ENCODE results near the gene APH1B. TPM values are rescaled to one million over a fixed set of nuclear protein-coding genes. Genes with fewer than 3 reads are reported as not detected.
A peak's percentile ranks its signal among the peaks of the same experiment; 100 is the strongest.

Gene APH1B
- total RNA-seq, 1 experiment from 2014 or later = 5.2 TPM

- no peak for DNase-seq (ENCODE audit: unreplicated experiment)
- Mint-ChIP-seq H3K27ac (ENCODE audit: low read depth, unreplicated experiment) (no peak overlapping the region), H3K4me3 (ENCODE audit: unreplicated experiment) (no peak overlapping the region), H3K36me3 (ENCODE audit: insufficient read depth, unreplicated experiment) (no peaks in the 10 kb centered on the region), H3K4me1 (ENCODE audit: insufficient read depth, unreplicated experiment) (peaks cover 24% of the 10 kb centered on the region), H3K9me3 (ENCODE audit: unreplicated experiment) (no peaks in the 10 kb centered on the region), H3K27me3 (ENCODE audit: insufficient read depth, unreplicated experiment) (no peaks in the 10 kb centered on the region)
- ChIA-PET POLR2A (interaction anchor here (3.7 kb wide), 1 partner anchor 8 kb away, joined by 21 read pairs; no protein-coding TSS in a partner anchor), CTCF (no interaction called here)
- BruUV-seq (replicated peaks) = no TSS peak
- TF ChIP-seq CTCF (IDR thresholded peaks at IDR 0.05; ENCODE audit: unreplicated experiment) = no peak
- intact Hi-C loops (cut with micrococcal nuclease) = no loop called here
These were observed 37.3 kb upstream of the APH1B start for GRCh38 chr15:63240109-63240508.

GRCh38 chr15:63241316-63241715 is 36.1 kb upstream of the APH1B start:
- peaks cover 24% of the 10 kb centered on the region for H3K4me1 Mint-ChIP-seq (ENCODE audit: insufficient read depth, unreplicated experiment)
- no peaks in the 10 kb centered on the region for H3K9me3 Mint-ChIP-seq (ENCODE audit: unreplicated experiment)
- peaks cover 1% of the 10 kb centered on the region for H3K36me3 Mint-ChIP-seq (ENCODE audit: insufficient read depth, unreplicated experiment)
- CTCF ChIA-PET = no interaction called here
- POLR2A ChIA-PET = no interaction called here
- H3K27ac Mint-ChIP-seq (ENCODE audit: low read depth, unreplicated experiment) = no peak overlapping the region
- no peak overlapping the region for H3K4me3 Mint-ChIP-seq (ENCODE audit: unreplicated experiment)
- intact Hi-C loops (cut with micrococcal nuclease) = no loop called here
- BruUV-seq (replicated peaks) = no TSS peak
- no peaks in the 10 kb centered on the region for H3K27me3 Mint-ChIP-seq (ENCODE audit: insufficient read depth, unreplicated experiment)
- no peak for TF ChIP-seq CTCF (IDR thresholded peaks at IDR 0.05; ENCODE audit: unreplicated experiment)
- DNase-seq (ENCODE audit: unreplicated experiment) = no peak

- peaks cover 28% of the 10 kb centered on the region for H3K4me1 Mint-ChIP-seq (ENCODE audit: insufficient read depth, unreplicated experiment)
- no peak overlapping the region for H3K4me3 Mint-ChIP-seq (ENCODE audit: unreplicated experiment)
- CTCF ChIA-PET = interaction anchor here (0.6 to 1.3 kb wide), 3 partner anchors 21 to 318 kb away, joined by 3 to 4 read pairs (median 3); no protein-coding TSS in a partner anchor
These were observed 34.3 kb upstream of the APH1B start for GRCh38 chr15:63243101-63243500.

GRCh38 chr15:63243776-63244175 is 33.6 kb upstream of the APH1B start:
- H3K36me3 Mint-ChIP-seq (ENCODE audit: insufficient read depth, unreplicated experiment) = peaks cover 10% of the 10 kb centered on the region
- POLR2A ChIA-PET = interaction anchor here (0.7 to 3.3 kb wide), 8 partner anchors 10 to 638 kb away, joined by 3 to 17 read pairs (median 4); partner anchors contain the start of gene RPS27L
- no peaks in the 10 kb centered on the region for H3K27me3 Mint-ChIP-seq (ENCODE audit: insufficient read depth, unreplicated experiment)
- CTCF ChIA-PET = interaction anchor here (0.6 kb wide), 1 partner anchor 118 kb away, joined by 4 read pairs; no protein-coding TSS in a partner anchor
- no peak for TF ChIP-seq CTCF (IDR thresholded peaks at IDR 0.05; ENCODE audit: unreplicated experiment)
- DNase-seq (ENCODE audit: unreplicated experiment) = no peak
- intact Hi-C loops (cut with micrococcal nuclease) = no loop called here
- peak overlapping the region; percentile 69 for H3K27ac Mint-ChIP-seq (ENCODE audit: low read depth, unreplicated experiment)
- H3K4me1 Mint-ChIP-seq (ENCODE audit: insufficient read depth, unreplicated experiment) = peaks cover 28% of the 10 kb centered on the region
- BruUV-seq (replicated peaks) = no TSS peak
- H3K4me3 Mint-ChIP-seq (ENCODE audit: unreplicated experiment) = no peak overlapping the region
- H3K9me3 Mint-ChIP-seq (ENCODE audit: unreplicated experiment) = no peaks in the 10 kb centered on the region

More at GRCh38 chr15:63243101-63243500, 34.3 kb upstream of the APH1B start:
- DNase-seq (ENCODE audit: unreplicated experiment) = no peak
- H3K36me3 Mint-ChIP-seq (ENCODE audit: insufficient read depth, unreplicated experiment) = peaks cover 10% of the 10 kb centered on the region
- POLR2A ChIA-PET = interaction anchor here (0.6 to 3.3 kb wide), 4 partner anchors 9 to 86 kb away, joined by 3 to 17 read pairs (median 4); partner anchors contain the start of gene RPS27L
- no TSS peak for BruUV-seq (replicated peaks)
- H3K27ac Mint-ChIP-seq (ENCODE audit: low read depth, unreplicated experiment) = no peak overlapping the region
- H3K27me3 Mint-ChIP-seq (ENCODE audit: insufficient read depth, unreplicated experiment) = no peaks in the 10 kb centered on the region
- TF ChIP-seq CTCF (IDR thresholded peaks at IDR 0.05; ENCODE audit: unreplicated experiment) = no peak
- no peaks in the 10 kb centered on the region for H3K9me3 Mint-ChIP-seq (ENCODE audit: unreplicated experiment)
- intact Hi-C loops (cut with micrococcal nuclease) = no loop called here

All from MCF 10A (cell line).